ENCODE data around the gene LDB3. TPM values are rescaled to one million over a fixed set of nuclear protein-coding genes. Genes with fewer than 3 reads are reported as not detected.
A peak's percentile ranks its signal among the peaks of the same experiment; 100 is the strongest.

LDB3 gene
- total RNA-seq, 6 donors from 2014 or later = 0.67 to 2.1 (median 1.1) TPM

DNA sequence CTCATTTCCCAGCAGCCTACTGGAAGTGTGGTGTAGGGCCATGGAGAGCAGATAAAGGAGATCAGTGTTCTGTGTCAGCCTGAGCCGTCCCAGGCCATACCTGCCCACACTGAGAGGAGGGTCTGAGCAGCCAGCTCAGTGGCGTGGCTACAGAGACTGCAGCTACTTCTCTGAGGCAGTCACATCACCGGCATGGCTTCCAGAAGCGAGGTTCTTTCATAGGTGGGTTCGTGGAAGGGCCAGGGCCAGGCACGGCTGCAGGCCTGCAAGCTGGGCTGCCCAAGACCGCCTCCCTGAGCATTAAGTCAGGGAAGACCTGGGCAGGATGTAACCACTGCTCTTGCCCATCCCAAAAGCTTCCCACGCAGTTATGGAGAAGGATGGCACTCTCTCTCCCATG, 34.9 kb downstream of the LDB3 start:
- H3K9me3 ChIP-seq = no peaks in the 10 kb centered on the region
- no peaks in the 10 kb centered on the region for H3K4me1 ChIP-seq
- TF ChIP-seq POLR2A (IDR thresholded peaks at IDR 0.05) (no peak), POLR2AphosphoS5 (IDR thresholded peaks at IDR 0.05) (no peak), EP300 (IDR thresholded peaks at IDR 0.05) (no peak)
- TF ChIP-seq, protein P1, sequence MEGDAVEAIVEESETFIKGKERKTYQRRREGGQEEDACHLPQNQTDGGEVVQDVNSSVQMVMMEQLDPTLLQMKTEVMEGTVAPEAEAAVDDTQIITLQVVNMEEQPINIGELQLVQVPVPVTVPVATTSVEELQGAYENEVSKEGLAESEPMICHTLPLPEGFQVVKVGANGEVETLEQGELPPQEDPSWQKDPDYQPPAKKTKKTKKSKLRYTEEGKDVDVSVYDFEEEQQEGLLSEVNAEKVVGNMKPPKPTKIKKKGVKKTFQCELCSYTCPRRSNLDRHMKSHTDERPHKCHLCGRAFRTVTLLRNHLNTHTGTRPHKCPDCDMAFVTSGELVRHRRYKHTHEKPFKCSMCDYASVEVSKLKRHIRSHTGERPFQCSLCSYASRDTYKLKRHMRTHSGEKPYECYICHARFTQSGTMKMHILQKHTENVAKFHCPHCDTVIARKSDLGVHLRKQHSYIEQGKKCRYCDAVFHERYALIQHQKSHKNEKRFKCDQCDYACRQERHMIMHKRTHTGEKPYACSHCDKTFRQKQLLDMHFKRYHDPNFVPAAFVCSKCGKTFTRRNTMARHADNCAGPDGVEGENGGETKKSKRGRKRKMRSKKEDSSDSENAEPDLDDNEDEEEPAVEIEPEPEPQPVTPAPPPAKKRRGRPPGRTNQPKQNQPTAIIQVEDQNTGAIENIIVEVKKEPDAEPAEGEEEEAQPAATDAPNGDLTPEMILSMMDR (IDR thresholded peaks at IDR 0.05) = no peak
- no peak overlapping the region for H3K27ac ChIP-seq
- H3K4me3 ChIP-seq = no peak overlapping the region
- DNase-seq (no peak), ATAC-seq (ENCODE audit: low FRiP score in 2 of 2) (no peak)
- WGBS, 2 donors = 92 to 96% methylated on average over 8 of the region's 8 CpGs
- no peaks in the 10 kb centered on the region for H3K36me3 ChIP-seq
- H3K27me3 ChIP-seq = no peaks in the 10 kb centered on the region

GRCh38 chr10:86705139-86705538, 36.8 kb downstream of the LDB3 start:
- WGBS, 2 donors = 71 to 80% methylated on average over 1 of the region's 1 CpG
- Histone ChIP-seq H3K27me3 (no peaks in the 10 kb centered on the region), H3K4me3 (no peak overlapping the region), H3K27ac (no peak overlapping the region), H3K9me3 (no peaks in the 10 kb centered on the region), H3K36me3 (no peaks in the 10 kb centered on the region), H3K4me1 (no peaks in the 10 kb centered on the region)
- DNase-seq (no peak), ATAC-seq (ENCODE audit: low FRiP score in 2 of 2) (no peak)
- no peak for TF ChIP-seq POLR2A (IDR thresholded peaks at IDR 0.05)
- TF ChIP-seq POLR2AphosphoS5 (IDR thresholded peaks at IDR 0.05) = no peak
- TF ChIP-seq EP300 (IDR thresholded peaks at IDR 0.05) = no peak
- TF ChIP-seq, protein P1 (IDR thresholded peaks at IDR 0.05) = no peak

DNA sequence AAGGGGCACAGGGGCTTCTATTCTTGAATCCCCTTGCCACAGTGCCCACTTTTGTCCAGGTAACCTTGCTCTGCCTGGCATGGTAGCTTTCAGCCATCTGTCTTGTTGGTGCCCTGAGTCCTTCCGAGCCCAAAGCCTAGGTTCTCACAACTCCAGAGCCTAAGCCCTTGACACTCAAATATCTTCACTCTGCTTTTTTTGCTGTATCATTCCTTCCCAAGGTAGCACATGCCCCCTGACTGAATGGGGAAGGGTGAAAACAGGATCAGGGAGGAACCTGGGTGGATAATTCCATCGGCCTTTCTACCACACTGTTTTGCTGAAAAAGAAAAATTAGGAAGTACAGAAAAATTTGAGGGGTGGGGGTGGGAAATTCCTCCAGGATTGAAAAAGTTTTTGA, 37.6 kb downstream of the LDB3 start:
- 89 to 91% methylated on average over 2 of the region's 2 CpGs for WGBS, 2 donors
- no peak overlapping the region for H3K4me3 ChIP-seq

GRCh38 chr10:86706401-86706841, 38.1 kb downstream of the LDB3 start:
- Histone ChIP-seq H3K4me3 (no peak overlapping the region), H3K27ac (no peak overlapping the region), H3K9me3 (no peaks in the 10 kb centered on the region), H3K36me3 (no peaks in the 10 kb centered on the region), H3K27me3 (no peaks in the 10 kb centered on the region), H3K4me1 (peaks cover 4 to 12% (median 6%) of the 10 kb centered on the region in 4 donors)
- ATAC-seq (ENCODE audit: low FRiP score in 2 of 2) = no peak
- peak in 1 of 2 donors; percentile 78 for DNase-seq
- TF ChIP-seq, protein P1 (IDR thresholded peaks at IDR 0.05) = no peak
- TF ChIP-seq POLR2A (IDR thresholded peaks at IDR 0.05) (no peak), EP300 (IDR thresholded peaks at IDR 0.05) (no peak), POLR2AphosphoS5 (IDR thresholded peaks at IDR 0.05) (no peak)
- 89 to 93% methylated on average over 8 to 12 of the region's 12 CpGs for WGBS, 2 donors

More for the DNA sequence above, 37.6 kb downstream of the LDB3 start:
- no peak for TF ChIP-seq POLR2AphosphoS5 (IDR thresholded peaks at IDR 0.05)
- TF ChIP-seq EP300 (IDR thresholded peaks at IDR 0.05) = no peak
- TF ChIP-seq, protein P1 (IDR thresholded peaks at IDR 0.05) = no peak
- TF ChIP-seq POLR2A (IDR thresholded peaks at IDR 0.05) = no peak
- ATAC-seq (ENCODE audit: low FRiP score in 2 of 2) = no peak
- Histone ChIP-seq H3K36me3 (no peaks in the 10 kb centered on the region), H3K27me3 (no peaks in the 10 kb centered on the region), H3K9me3 (no peaks in the 10 kb centered on the region), H3K4me1 (peaks cover 4 to 6% (median 5%) of the 10 kb centered on the region in 4 donors), H3K27ac (no peak overlapping the region)
- DNase-seq = no peak

GRCh38 chr10:86706977-86707376, 38.7 kb downstream of the LDB3 start:
- Histone ChIP-seq H3K27ac (no peak overlapping the region), H3K36me3 (no peaks in the 10 kb centered on the region), H3K4me1 (peaks cover 5 to 17% (median 8%) of the 10 kb centered on the region in 4 donors), H3K4me3 (no peak overlapping the region), H3K27me3 (no peaks in the 10 kb centered on the region), H3K9me3 (no peaks in the 10 kb centered on the region)
- no peak for ATAC-seq (ENCODE audit: low FRiP score in 2 of 2)
- 87 to 93% methylated on average over 1 of the region's 1 CpG for WGBS, 2 donors
- TF ChIP-seq POLR2AphosphoS5 (IDR thresholded peaks at IDR 0.05) = no peak
- no peak for TF ChIP-seq EP300 (IDR thresholded peaks at IDR 0.05)
- no peak for TF ChIP-seq POLR2A (IDR thresholded peaks at IDR 0.05)
- TF ChIP-seq, protein P1 (IDR thresholded peaks at IDR 0.05) = no peak
- DNase-seq = no peak

Data from upper lobe of left lung (tissue), 6 donors.